ENCODE data around the gene JMJD7.

Gene JMJD7

DNA sequence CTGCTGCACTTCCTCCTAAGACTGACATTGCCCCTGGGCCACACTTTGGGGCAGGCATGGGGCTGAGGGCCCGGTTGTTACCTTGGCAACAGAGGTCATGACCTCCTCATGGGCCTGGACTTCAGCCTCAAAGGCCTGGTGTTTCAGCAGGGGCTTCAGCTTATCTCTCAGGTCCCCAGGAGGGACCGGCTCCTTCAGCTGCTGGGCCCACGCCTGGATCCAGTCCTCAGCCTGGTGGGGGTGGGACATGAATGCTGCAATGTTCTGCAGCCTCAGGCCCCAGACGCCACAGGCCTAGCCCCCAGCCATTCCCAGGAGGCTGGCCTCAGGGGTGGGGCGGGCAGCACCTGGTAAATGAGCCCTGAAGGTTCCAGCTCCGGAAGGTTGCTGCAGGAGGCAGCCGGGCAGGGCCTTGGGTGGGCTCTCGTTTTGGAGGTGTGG, 38.4 kb downstream of the JMJD7 start:
- no peak for DNase-seq (ENCODE audit: low read depth)

DNA sequence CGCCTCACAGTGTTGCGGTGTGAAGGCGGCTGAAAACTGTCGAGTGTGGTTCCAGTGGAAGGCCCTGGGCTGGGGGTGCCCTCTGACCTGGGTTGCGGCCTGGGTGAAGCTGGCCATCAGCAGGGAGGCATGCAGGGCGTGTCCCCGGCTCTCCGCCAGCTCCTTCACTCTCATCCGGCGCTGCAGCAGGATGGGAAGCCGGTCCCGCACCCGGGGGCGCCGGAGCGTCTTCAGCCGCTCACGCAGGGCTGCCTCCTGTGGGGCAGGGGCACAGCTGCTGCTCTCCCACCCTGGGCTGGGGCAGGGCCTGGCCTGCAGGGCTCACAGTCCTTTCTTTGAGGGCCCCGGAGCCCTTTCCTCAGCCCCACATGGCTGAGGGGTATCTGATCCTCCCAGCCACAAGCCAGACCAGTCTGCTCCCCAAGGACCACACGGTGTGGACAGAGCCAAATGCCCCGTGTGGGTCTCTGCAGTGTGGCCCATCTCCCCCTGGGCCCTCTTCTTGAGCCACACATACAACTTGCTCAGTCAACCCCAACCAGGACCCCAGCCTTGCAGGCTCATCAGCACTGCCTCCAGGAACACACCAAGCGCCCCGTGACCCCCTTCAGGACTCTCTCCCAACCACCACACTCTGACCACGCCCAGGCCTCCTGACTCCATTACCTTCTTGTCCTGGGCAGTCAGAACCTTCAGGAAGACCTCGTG, 39.1 kb downstream of the JMJD7 start:
- DNase-seq (ENCODE audit: low read depth): no peak

DNA sequence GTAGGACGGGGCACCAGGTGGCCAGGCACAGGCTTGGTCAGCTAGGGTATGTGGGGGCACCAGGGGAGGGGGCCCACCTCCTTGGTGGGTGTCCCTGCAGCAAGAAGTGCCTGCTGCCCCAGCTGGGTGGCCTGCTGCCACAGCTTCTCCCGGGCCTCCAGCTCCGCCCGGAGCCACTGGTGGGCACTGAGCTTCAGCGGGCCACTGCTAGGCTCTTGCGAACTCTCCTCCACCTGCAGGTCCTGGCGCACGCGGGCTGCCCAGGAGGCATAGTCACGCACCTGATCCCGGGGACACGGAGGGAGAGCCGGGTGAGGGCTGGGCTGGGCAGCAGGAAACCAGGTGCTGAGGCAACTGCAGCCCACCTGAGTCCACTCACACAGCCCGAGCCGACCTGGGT, 40.4 kb downstream of the JMJD7 start:
- no peak for DNase-seq (ENCODE audit: low read depth)

DNA sequence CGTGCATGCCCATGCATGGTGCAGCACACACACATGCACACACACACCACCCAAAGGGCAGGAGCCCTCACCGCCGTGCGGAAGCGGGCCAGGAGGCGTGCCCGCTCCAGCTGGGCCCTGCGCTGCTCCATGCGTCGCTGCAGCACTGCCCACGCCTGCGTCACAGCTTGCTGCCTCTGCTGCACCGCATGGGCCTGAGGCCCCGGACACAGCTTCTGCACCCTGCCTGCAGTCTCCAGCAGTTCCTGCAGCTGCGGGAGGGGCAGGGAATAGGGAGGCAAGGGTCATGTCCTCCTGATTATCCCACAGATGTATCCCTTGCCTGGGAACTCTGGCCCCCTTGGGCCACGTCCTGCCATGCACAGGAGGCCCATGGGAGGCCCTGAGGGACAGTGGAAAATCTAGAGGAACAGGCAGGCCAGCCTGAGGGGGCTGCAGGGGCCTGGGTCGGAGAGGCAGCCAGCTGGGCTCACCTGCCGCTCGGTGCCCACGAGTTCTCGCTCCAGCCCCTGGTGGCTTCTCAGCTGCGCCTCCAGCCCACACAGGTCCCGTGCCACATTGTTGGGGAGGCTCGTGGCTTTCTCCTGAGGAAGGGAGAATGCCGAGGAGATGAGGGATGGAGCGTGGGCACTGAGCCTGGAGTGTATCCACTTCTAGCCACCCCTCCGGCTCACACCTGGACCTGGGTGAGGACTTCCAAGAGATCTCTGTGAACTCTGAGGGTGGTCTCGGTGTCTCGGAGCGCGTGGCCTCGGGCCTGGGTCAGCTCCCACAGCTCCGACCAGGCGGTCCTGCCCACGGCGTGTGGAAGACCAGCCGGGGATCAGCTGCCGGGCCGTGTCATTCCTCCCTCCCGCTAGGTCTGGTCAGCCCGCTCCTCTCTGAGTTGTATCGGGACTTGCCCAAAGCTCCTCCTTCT, 42.1 kb downstream of the JMJD7 start:
- DNase-seq (ENCODE audit: low read depth): no peak

DNA sequence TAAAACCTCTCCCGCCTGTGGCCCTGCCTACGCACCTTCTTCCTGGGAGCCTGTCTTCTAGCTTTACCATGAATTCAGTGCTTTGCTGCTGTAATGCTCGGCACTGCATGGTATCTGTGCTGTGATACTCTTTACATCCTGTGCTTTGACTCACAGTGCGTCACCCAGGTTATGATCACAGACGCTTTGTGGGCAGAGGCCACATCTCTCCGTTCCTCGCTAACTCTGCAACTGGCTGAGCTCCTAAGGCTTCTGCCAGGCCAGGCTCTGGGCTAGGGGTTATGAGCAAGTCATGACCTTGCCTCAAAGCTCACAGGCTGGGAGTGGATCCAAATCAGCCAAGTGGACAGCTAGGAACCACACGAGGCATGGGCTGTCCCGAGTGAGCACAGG, 42.8 kb downstream of the JMJD7 start:
- no peak for DNase-seq (ENCODE audit: low read depth)

DNA sequence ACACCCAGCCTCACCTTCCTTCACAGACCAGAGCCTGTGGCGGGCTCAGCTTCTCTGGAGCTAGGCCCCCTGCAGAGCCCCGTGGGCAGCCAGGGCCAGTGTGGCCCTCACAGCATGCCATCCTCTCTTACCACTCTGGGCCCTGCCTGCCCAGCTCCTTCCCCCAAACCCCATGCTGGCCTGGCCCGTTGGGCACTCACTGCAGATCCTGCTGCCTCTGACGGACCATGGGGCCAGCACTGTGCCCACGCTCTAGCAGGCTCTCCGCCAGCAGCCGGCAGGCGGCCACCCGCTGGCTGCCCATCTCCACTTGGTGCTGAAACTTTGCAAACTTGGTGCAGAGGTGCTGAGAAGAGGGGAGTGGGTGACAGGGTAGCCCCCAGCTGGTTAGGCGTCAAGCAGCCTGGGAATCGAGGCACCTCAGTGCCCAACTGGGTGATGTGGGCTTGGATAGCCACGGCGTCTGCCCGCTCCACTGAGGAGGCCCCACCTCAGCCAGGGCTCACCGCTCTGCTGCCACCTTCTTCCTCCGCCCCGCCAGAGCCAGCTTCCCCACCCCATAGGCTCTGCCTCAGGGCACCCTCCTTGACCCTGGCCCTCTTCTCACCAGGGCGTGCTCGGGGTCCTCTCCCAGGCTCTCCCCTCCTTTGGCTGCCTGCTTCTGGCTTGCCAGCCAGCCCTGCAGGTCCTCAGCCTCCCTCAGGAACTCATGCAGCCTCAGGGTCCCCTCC, 43.4 kb downstream of the JMJD7 start:
- DNase-seq (ENCODE audit: low read depth): no peak

DNA sequence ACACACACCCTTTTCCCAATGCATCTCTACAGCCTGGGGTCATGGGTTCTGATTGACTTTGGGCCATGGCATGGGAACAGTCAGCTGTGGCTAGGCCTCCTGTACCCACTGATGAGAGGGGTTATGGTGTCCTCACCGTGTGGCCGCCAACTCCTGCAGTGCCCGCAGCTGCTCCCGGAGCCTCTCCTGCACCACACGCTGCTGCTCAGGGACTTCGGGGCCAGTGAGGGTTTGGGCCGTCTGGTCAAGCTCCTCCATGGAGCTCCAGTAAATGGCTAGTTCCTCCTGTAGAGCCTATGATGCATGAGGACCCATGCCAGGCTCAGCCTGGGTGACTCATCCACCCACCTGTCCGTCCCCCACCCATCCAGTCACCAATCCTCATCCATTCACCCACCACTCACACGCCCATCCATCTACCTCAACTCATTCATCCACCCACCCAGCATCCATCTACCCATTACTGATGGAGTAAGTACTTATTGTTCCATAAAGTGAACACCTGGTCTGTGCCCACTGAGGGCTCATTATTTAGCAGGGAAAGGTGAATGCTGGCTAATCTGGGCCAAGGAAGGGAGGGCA, 44.4 kb downstream of the JMJD7 start:
- no peak for DNase-seq (ENCODE audit: low read depth)

DNA sequence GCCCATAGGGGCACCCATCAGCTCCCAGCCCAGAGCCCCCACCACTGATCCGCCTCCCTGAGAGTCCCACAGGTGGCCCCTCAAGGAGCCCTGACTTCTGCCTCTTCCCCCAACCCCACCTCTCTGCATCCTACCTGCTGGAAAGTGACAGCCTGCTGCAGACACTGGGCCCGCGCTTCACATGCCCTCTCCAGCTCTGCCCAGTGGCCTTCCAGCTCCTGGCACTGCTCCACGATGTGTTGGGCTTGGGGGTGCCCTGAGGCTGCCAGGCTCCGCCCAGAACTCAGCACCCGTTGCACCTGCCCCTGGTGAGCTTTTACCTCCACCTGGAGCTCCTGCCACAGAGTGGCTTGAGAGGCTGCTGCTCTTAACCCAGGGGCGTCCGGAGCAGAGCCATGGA, 45.8 kb downstream of the JMJD7 start:
- DNase-seq (ENCODE audit: low read depth): no peak

DNA sequence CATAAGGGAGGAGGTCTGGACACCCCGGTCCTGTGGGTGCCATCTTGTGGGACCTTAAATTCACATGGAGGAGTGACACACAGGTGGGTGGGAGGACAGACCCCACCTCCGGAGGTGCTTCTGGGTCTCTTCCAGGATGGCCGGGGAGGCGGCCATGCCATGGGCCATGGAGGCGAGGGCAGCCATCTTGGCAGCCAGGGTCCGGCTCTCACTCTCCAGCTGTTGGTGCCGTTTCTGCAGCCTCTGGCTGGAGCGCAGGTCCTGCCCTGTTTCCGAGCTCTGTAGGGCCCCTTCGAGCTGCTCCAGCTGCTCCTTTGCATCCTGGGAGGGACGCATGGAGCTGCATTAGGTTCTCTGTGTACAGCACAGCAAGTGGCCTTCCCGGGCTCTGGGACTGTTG, 46.8 kb downstream of the JMJD7 start:
- no peak for DNase-seq (ENCODE audit: low read depth)

DNA sequence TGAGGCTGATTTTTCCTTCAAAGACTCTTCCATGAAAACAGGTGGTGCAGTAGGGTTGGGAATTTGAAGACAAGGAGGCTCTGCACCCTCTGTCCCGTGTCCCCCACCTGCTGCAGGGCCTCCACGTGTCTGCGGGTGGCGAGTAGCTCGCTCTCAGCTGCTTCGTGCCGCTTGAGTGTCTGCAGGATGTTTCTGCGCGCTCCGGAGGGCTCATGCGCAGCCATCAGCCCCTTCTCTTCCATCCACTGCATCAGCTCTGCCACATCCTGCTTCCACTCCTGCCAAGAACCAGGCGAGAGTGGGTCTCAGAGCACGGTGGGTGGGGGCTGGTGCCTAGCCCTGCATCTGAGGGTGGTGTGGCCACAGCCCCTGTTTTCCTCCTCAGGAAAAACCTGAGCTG, 48.1 kb downstream of the JMJD7 start:
- no peak for DNase-seq (ENCODE audit: low read depth)

DNA sequence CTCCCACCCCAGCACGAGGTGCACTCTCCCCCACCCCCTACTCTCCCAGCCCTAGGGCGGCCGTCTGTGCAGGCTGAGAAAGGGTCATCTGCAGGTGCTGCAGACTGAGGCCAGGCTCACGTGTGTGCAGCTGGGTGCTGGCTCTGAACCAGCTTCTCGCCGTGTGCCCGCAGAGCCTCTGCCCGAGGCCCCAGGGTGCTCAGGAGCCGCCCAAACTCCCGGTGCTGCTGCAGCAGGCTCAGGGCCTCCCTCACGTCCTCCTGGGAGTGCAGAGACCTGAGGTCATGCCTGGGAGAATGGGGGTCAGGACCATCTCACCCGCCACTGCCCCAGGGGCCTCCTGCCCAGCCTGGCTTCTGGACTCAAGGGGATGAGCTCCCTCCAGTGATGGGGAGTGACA, 48.8 kb downstream of the JMJD7 start:
- no peak for DNase-seq (ENCODE audit: low read depth)

DNA sequence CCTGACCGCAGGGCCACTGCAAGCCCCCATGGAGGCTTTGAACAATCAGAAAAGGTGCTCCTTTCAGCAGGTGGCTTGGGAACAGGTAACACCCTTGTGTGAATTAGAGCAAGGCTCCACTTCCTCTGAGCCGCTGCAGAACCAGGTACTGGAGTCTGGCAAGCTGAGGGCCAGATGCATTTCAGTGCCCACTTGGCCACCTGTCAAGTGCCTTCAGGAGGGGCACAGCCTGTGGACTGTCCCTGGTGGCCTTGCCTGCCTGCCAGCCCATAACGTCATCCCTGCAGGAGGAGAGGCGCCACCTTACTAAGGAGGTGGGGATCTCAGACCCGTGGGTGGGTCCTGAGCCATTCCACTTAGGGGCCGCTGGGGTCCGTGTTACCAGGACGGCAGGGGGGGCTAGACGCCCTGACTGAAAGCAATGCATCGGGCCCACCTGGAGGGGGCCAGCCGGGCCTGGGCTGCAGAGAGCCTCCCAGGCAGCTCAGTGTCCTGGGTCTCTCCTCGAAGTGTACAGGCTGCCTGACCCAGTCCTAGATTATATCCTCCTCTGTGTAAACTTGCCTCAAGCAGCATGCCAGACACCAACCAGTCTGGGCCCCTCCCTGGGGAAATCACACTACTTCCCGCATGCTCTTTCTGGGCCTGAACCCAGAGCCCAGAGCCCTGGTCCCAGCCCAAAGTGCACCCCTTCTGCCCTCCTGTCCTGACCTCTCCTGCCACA, 49.9 kb downstream of the JMJD7 start:
- DNase-seq (ENCODE audit: low read depth): no peak

DNA sequence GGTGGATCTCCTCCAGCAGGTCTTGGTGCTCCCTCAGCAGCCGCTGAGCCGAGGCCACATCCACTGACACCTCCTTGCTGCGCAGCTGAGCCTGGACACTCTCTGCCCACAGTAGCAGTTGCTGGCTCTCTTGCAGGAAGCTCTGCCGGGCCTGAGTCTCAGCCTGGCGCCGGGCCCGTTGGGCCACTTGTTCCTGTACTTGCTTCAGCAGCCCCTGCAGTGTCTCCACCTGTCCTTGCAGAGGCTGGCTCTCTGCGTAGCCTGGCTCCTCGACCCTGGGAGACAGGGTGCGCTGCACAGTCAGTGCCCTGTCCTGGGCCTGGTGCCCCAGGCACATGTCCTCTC, 50.4 kb downstream of the JMJD7 start:
- no peak for DNase-seq (ENCODE audit: low read depth)

DNA sequence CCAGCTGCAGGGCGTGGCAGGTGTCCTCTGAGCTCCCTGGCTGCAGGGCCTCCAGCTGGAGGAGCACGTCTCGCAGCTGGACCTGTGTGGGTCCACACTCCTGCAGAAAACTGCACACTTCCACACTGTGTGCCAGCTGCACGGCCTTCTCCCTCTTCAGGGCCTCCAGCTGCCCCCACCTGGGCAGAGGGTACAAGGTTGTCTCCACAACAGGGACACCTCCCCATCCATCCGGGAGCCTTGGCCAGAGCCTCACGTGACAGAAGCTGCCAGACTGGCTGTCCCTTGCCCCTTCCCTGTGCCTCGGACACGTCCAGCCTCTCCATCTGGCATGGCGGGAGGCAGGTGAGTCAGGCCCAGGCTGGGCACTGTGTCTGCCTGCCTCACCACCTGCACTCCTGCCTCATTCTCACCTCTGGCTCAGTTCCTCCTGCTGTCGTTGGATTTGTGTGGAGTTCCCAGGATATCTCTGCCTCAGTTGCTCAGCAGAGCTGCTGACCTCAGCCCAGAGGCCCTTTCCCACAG, 51.5 kb downstream of the JMJD7 start:
- no peak for DNase-seq (ENCODE audit: low read depth)

DNA sequence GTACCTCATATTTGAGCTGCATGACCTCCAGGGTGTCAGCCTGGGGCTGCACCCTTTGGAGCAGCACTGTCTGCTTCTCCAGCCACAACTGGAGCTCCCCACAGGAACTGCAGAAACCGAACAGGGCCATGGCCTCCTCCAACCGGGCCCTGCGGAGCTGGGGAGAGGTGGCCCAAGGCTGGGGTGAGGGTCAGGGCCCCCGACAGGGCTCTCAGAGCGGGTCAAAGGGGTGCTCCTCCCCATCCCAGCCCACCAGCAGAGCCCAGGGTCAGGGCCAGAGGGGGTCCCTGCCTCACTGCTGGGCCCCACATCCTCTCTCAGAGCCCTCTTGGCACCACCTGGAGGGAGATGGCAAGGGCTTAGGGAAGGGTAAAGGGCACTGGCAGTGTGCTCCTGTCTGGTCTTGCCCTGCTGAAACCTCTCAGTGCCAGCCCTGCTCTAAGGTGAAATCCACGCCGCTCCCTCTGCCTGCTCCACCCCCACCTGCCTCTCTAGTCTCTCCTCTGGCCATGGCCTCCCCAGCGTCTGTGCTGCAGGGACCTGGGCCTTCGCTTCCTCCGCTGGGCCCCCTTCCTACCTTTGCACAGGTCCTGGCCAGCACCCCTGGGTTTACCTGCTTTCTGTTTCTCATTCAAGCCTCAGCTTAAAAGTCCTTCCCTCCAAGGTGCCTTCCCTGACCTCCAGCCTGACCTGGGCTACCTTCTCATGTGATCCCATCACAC, 52.4 kb downstream of the JMJD7 start:
- no peak for DNase-seq (ENCODE audit: low read depth)

DNA sequence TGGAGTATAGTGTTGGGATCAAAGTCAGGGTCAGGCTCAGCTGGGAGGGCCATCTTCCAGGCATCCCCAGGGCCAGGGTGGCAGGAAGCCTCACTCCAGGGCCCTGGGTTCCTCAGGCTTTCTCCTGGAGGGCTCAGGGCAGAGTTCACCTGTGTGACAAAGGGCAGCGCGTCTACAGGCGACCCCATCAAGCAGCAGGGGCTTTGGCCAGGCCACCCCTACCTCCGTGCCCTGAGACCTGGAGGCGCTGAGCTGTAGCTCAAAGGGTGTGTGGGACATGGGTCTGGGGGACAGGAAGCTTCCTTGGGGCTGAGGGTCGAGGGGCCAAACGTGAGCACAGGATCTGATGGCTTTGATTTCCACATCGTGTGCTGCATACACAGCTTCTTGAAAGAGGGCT, 53.2 kb downstream of the JMJD7 start:
- no peak for DNase-seq (ENCODE audit: low read depth)

DNA sequence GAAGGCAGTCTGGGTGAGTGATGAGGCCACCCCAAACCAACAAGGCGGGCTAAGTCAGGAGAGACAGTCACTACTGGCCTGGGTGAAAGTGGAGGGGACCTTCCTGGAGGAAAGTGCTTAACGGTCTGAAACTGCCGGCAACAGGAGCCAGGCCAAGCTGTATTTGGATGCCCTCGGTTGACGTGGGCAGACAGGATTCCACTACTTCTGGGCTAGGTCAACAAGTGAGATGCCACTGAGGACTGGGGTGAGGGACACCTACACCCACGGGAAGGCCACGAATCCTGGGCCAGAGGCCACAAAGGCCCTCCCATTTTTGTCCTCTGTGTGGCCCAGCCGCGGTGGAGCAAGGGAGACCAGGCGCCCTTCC, 53.6 kb downstream of the JMJD7 start:
- DNase-seq (ENCODE audit: low read depth): no peak

DNA sequence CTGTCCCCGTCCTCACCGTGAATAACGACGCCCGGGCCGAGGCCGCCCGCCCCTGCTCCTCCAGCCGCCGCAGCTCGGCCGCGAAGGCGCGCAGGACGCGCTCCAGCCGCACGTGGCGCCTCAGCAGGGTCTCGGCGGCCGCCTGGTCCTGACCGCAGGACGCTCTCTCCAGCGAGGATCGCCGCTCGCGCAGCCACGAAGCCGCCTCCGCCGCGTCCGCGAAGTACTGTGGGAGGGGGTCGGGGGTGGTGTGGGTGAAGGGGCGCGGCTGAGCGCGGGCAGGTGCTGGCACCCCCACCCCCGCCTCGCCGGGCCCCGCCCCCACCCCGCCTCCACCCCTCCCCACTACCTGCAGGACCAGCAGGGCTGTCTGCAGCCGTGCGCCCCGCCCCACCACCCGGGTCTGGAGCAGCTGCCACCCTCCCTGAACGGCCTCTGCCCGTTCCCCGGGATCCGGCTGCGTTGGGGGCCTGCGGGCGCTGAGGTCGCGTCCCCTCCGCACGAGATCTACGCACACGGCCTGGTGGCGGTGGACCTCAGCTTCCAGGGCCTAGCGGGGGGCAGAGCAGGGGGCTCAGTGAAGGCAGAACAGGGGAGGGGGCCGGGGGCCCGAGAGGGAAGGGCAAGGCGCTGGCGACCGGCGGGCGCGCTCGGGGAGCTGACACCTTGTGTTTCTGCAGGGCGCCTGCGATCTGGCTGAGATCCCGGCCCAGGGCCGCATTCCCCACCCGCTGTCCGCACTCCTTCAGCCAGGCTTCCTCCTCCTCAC, 54.2 kb downstream of the JMJD7 start:
- DNase-seq (ENCODE audit: low read depth): no peak

DNA sequence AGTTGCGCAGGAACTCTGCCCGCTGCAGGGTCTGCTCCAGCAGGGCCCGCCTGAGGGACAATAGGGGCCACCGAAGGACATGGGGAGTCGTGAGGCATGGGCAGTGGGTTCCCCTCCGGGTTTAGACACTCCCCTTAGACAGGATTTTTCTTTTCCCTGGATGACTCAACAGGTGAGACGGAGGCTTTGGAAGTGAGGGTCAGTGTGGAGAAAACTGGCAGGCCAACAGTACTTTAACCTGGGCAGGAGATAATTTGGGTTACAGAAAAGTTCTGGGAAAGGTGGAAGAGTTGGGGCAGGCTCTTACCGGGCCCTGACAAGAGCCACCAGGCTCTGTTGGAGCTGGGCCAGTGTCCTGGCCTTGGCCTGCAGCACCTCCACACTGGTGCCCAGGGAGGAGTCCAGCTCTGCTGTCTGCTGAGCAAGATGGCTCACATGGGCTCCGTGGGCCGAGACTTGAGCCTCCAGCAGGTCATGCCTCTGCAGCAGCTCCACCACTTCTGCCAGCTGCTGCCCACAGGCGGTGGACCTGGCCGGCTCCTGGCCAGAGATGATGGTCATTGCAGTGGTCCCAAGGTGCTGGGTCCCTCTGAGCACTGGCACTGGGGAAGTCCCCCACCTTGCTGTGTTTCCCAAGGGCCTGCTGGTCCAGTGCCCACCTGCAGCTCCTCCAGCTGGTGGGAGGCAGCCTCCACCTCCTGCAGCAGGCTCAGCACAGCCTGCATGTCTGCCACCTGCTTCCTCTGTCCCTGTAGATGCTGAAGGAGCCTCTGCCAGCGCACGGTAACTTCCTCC, 55.0 kb downstream of the JMJD7 start:
- DNase-seq (ENCODE audit: low read depth): no peak

DNA sequence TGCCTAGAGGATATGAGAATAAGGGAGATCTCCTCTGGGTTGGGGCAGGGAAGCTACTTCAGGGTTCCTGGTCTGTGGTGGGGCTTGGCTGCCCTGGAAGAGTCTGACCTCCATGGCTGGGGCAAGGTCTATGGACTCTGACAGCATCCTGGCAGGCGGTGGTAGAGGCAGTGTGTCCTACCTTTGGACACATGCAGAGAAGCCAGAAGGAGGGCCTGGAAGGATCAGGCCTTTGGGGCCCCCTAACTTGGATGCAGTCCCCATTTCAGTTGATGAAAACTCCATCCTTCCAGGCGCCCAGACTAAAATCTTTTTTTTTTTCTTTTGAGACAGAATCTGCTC, 55.6 kb downstream of the JMJD7 start:
- DNase-seq (ENCODE audit: low read depth): no peak
